ENCODE measurements around the gene MYMK.

MYMK gene

GRCh38 chr9:133496861-133497842, 27.6 kb downstream of the MYMK start:
- no peak for DNase-seq

GRCh38 chr9:133495327-133496293, 29.1 kb downstream of the MYMK start:
- no peak for DNase-seq

- no peak for DNase-seq
Observed at GRCh38 chr9:133494636-133495326, 30.0 kb downstream of the MYMK start.

- no peak for DNase-seq
Observed at GRCh38 chr9:133493845-133494540, 30.8 kb downstream of the MYMK start.

GRCh38 chr9:133493428-133493827, 31.3 kb downstream of the MYMK start:
- DNase-seq = no peak

- DNase-seq = no peak
Observed at GRCh38 chr9:133492061-133493021, 32.4 kb downstream of the MYMK start.

GRCh38 chr9:133491656-133491925, 33.2 kb downstream of the MYMK start:
- DNase-seq = no peak

- DNase-seq = no peak
Observed at GRCh38 chr9:133490865-133491655, 33.7 kb downstream of the MYMK start.

- DNase-seq = no peak
Observed at GRCh38 chr9:133490201-133490681, 34.5 kb downstream of the MYMK start.

- DNase-seq = no peak
Observed at GRCh38 chr9:133489253-133490190, 35.2 kb downstream of the MYMK start.

- DNase-seq = no peak
Observed at GRCh38 chr9:133488686-133489252, 36.0 kb downstream of the MYMK start.

- DNase-seq = no peak
Observed at GRCh38 chr9:133487331-133487725, 37.4 kb downstream of the MYMK start.

GRCh38 chr9:133485531-133486260, 39.1 kb downstream of the MYMK start:
- no peak for DNase-seq

- no peak for DNase-seq
Observed at GRCh38 chr9:133484671-133485437, 39.9 kb downstream of the MYMK start.

GRCh38 chr9:133483611-133484010, 41.1 kb downstream of the MYMK start:
- DNase-seq = no peak

GRCh38 chr9:133478851-133479711, 45.7 kb downstream of the MYMK start, which contains the start of gene SLC2A6:
TSS of gene SLC2A6 (minus strand) at chr9:133479099. CDS start at chr9:133479059, 40 bp downstream.
- peak; percentile 78 for DNase-seq

Data from fibroblast of skin of right biceps (primary cell).